Cerebellar nuclear complex (tissue), 1 donor: ENCODE results near the gene HAUS8.
A peak's percentile ranks its signal among the peaks of the same experiment; 100 is the strongest.

Experiments
- DNase-seq, 2 experiments: peaks; one replicate each; lab custom pipeline; 2025; lab: John Stamatoyannopoulos, UW

Gene HAUS8

DNA sequence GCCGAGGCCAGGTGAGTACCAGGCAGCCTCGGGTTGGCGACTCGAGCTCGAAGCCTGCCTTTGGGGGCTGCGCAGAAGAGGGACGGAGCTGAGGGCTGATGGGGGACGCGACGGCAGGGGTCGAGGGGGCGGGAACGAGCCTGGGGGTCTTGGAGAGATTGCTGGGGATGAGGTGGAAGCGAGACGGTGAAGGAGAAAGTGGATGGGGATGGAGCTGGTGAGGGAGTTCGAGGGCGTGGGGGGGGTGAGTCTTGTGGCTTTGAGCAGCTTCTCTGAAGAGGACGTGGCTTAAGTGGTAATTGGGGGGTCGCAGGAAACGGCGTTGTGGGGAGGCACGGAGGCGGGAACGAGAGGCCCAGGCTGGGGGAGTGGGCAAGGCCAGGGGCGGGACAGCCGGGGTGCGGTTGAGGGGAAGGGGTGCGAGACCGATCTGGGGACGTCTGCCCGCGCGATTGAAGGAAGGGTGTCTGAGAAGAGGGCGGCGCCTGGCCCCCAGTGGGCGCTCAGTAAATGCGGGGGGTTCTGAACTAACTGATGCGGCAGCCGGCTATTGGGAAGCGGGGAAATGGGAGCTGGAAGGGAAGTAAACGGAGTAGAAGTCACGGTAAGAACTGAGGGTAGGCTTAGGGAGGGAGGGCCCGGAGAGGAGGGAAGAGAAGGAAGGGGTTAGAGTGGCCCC lies 751 bp upstream of the HAUS8 start:
- DNase-seq, result peak in 1 of 2 experiments; percentile 2

DNA sequence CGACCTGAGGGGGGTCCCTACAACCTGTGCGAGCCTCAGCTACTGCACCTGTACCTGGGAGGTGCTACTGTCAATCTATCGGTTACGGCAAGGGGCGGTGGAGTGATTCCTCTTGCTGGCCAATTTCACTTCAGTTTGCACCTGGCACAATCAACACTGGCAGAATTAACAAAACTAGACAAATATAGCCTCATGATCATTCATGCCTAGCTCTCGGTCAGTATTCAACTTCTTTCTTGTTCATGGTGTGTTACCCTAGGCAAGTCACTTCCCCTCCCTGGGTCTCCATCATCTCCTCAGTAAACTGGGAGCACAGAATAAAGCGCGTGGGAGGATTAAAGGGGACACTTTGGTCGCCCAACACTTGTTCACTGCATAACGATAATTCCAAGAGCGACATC lies 618 bp downstream of the HAUS8 start:
- no peak for DNase-seq

DNA sequence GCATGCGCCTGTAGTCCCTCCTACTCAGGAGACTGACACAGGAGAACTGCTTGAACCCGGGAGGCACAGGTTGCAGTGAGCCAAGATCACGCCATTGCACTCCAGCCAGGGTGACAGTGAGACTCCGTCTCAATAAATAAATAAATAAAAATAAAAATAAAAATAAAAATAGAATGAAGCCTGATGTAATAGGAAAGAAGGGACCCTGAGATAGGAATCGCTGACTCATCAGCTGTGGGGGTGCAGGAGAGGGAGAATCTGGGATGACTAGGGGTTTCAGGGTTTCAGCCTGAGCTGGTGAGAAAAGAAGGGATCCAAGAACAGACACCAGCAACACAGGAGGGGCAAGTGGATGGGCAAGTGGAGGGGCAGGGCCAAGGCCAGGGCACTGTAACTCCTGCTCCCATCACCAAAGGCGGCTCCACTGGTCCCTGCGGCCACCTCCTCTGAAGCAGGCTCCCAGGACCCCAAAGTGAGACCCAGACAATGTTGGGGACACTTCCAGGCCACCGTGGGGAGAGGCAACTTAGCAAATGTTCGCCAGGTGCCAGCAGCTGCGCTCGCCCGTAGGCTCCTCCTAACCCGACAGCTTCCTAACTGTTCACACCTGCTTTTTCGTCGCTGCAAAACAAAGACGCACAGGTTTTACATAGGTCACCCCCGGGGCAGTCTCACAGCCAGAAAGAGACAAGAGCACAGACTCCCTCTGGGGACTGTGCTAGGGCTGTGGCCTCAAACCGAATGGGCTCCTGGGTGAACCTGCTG lies 1.2 kb downstream of the HAUS8 start:
- DNase-seq, result no peak

DNA sequence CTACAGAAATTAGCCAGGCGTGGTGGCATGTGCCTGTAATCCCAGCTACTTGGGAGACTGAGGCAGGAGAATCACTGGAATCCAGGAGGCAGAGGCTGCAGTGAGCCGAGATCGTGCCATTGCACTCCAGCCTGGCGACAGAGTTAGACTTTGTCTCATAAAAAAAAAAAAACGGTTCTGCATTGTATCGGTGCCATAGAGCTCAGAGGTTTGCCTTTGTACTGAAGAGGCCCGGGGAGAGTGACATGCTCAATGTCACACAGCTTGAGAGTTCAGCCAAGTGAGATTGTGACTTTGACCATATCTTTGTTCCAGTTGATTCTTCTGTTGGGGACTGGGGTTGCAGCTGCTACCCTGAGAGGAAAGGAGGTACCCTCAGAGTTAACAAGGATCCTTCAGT lies 4.3 kb downstream of the HAUS8 start:
- DNase-seq, result no peak

DNA sequence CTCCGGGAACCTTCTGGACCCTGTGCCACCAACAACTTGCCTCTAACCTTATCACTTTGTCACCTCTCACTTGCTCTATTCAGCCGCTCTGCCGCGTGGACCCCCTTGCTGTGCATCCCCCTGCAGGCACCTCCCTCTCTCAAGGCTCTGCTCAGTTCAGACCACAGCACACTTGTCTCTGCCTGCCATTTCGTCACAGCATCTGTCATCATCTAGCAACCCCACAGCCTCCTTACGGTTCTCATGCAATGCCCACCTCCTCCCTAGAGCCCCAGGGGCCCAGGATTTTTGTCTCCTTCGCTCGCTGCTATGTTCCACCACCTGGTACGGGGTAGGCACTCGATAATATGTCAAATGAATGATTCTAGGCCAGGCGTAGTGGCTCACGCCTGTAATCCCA lies 4.8 kb downstream of the HAUS8 start:
- DNase-seq, result no peak

DNA sequence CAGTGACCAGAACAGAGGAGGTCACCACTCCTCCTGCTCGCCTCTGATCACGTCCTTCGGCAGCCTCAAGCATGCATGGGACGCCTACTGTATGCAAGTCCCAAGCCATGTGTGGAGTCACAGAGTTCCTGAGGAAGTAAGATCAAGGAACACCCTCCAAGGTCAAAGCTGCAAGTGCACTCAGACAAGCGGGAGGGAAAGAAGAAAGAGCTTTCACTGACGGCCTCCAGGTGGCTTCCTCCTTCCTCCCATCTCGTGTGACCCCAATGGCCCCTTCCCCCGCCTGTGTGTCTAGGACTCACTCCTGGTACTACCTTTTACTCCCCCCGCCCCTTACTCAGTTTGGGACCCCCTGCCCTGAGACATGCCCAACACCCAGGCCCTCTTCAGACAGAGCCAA lies 6.1 kb downstream of the HAUS8 start:
- DNase-seq, result no peak

DNA sequence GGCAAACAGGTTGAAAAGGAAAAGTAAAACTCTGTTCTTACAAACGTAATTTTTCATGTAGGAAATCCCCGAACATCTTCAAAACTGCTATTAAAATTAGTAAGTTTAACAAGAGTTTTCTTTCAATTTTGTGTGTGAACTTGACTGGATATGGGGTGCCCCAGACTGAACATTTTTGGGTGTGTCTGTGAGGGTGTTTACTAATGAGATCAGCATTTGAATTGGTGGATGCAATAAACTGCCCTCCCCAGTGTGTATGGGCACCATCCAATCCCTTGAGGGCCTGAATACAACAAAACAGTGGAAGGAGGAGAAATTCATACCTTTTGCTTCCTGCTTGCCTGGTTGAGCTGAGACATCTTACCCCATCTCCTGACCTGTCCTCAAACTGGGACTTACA lies 11.8 kb downstream of the HAUS8 start:
- no peak for DNase-seq

DNA sequence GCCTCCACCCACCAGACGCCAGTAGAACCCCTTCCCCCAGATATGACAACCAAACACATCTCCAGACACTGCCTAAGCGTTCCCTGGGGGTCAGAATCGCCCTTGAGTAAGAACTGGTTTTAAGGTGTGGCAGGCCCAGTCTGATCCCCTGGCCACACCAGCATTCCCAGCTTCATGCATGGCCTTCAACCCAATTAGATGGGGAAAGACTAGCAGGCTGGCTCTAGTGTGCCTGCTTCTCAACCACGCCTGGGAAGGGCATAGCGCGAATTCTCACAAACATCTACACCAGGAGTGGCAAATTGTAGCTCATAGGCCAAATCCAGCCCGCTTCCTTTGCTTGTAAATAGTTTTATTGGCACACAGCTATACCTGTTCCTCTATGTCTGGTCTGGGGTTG lies 13.6 kb downstream of the HAUS8 start:
- DNase-seq, result no peak

DNA sequence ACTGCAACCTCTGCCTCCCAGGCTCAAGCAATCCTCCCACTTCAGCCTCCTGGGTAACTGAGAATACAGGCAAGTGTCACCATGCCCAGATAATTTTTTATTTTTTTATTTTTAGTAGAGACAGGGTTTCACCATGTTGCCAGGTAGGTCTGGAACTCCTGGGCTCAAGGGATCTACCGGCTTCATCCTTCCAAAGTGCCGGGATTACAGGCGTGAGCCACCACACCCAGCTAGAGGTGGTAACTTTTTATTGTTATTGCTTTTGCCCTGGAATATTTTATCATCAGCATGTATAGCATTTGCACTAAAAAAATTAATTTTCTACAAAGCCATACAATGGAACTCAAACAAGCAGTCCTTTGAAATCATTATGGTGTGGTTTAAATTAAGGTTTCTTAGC lies 14.0 kb downstream of the HAUS8 start:
- no peak for DNase-seq

DNA sequence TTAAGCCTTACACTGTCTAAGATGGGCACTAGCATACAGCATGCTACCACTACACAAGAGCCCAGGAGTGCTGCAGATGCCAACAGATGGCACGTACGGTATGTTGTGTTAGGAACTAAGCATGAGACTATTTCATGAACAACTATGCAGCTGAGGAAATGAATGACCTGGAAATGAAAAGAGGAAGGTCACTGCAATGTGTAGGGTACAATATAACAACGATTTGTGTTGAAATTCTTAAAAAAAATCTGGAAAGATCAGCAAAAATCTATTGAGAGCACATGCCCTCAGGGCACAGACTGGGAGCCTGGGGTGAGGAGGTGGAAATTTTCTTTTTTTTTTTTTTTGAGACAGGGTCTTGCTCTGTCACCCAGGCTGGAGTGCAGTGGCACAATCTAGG lies 14.4 kb downstream of the HAUS8 start:
- no peak for DNase-seq

DNA sequence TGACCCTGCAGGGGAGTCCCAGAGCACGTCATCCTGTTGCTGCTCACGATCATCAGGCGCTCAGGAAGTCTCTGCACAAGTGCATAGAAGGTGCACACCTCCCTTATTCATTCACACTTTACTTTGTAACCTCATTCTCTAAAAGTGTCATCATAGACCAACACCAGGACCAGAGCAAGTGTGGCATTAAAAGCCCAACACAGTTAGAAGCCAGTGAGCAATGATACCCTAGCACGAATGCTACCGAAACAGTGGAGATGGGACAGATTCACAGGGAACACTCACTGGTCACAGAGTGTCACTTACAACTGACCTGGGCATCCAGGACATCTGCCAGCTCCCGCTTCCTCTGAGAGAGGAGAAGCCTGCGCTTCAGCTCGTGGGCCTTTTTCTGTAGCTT lies 17.0 kb downstream of the HAUS8 start:
- no peak for DNase-seq

DNA sequence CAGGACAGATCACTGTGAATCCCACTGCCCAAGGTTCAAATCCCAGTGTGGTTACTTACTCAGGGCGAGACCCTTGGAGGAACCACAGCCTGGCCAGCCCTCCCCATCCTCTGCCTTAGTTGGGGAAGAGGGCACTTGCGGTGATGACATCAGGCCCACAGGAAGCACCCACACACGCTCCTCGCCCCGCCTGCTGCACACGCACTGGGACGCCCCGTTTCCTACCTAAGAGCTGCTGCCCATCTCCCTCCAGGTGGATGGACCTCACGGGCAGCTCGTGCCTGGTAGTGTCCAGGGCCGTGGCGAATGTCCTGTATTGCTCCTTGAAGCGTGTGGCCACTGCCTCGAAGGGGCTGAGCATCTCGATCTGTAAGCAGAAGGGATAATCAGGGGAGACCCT lies 19.6 kb downstream of the HAUS8 start:
- no peak for DNase-seq

DNA sequence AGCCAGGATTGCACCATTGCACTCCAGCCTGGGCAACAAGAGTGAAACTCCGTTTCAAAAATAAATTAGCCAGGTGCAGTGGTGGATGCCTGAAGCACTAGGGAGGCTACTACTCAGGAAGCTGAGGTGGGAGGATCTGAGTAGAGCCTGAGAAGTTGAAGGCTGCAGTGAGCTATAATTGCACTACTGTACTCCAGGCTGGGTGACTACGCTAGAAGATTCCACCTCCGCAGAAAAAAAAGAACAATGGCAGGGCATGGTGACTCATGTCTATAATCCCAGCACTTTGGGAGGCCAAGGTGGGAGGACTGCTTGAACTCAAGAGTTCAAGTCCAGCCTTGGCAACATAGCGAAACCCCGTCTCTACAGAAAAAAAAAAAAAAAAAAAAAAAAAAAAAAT lies 20.5 kb downstream of the HAUS8 start:
- DNase-seq, result no peak

DNA sequence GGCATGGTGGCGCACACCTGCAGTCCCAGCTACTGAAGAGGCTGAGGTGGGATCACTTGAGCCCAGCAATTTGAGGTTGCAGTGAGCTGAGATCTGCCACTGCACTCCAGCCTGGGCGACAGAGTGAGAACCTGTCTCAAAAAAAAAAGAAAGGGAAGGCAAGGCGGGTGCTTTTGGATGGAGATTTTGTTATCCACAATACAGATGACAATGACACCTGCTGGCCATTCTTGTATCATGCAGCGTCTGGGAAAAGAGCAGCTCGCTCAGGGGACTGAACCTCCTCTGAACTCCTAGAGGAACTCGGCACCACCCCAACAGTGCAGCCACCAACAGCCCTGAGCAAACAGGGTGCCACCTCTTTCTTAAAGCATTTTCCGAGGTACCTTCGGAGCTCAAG lies 22.8 kb downstream of the HAUS8 start:
- DNase-seq, result peak in 1 of 2 experiments; percentile 0

DNA sequence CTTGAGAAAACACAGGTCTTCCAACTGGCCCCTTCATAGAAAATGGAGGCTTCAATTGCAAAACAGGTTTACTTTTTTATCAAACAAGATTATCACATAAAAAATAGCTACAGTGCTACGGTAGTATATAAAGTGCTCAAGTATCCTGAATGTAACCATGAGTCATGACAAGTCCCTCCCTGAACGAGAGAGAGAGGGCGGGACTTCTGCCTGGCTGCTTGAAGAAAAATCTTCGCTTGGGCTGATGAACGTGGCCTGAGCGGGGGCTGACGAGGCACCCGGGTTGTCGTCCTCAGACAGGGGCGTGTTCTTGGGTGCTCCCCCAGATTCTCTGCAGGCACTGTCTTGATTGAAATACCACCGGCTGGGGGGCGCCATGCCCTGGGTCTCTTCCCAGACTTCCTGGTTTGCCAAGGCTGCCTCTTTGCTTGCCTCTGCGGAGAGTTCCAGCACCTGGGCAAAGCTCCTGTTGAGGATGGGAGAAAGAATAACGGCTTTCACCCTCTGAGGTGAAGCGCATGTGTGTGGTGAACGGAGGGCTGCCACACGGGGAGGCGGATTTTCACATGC lies 25.5 kb downstream of the HAUS8 start:
- no peak for DNase-seq

DNA sequence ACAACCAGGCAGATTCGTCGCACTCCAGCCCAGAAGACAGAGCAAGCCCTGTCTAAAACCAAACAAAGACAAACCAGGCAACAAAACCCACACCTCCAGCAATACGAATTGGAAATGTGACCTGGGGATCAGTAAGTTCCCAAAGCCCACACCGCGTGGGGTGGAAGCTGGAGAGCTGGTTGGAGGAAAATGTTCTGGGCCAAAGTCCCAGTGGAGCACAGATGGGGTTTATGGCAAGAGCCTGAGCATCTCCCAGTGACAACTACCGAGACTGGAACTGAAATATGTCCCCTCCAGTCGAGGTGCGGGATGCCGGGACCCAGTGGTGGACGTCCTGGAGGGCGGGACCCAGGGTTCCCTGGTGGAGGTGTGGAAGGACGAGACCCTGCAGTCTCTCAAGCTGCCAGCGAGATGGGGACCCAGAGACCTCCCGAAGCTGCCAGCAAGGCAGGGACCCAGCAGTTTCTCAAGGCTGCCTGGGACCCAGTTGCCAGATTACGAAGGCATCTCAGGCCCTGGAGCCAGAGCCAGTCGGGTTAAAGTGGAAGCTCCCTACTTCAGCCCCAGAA lies 26.3 kb downstream of the HAUS8 start:
- DNase-seq, result no peak

DNA sequence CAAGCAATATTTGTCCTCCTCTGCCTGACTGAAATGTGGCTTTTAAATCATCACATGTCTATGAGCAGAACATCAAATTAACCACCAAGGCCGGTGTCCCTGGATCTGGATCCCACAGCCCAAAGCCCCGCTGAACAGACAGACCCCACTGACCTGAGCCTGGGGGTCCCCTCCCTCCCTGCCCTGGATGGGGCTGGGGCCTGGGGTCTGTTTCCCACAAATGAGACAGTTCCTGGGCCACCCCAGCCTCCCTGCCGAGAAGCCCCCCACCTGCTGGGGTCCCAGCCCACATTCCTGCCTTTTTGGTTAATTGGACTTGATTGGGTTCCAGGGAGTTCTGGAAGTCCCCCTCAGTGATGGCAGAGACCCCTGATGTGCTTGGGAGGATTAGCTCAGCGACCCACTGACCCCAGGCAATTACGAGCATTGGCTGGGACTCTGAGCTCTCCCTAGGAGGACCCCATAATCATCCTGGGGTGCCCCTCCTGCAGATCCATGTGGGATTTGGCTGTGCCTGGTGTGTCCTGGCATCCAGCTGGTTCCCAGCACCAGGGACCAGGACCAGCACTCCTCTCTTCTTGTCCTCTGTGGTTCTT lies 29.2 kb downstream of the HAUS8 start:
- no peak for DNase-seq

DNA sequence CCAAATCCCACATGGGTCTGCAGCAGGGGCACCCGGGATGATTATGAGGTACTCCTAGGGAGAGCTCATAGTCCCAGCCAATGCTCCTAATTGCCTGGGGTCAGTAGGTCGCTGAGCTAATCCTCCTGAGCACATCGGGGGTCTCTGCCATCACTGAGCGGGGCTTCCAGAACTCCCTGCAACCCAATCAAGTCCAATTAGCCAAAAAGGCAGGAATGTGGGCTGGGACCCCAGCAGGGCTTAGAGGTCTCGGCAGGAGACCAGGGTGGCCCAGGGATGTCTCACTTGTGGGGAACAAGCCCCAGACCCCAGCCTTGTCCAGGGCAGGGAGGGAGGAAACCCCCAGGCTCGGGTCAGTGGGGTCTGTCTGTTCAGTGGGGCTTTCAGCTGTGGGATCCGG lies 31.5 kb downstream of the HAUS8 start:
- DNase-seq, result no peak

DNA sequence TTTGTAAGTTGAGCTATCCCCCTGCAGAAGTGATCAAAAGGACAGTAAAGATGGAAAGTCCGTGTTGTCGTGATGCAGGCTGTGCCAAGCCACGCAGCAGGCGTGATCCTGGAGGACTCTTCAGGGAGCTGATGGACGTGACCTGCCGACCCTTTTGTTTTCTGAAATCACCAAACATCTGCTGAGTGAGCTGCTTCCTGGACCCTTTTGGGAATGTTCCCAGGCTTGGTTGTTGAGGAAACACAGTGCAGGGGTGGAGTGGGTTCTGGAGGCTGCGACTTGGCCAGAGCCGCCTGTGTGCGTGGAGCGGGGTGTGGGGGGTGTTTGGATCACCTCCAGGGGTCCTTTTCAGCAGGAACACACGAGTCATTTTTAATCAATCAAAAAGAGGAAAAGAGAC lies 33.3 kb downstream of the HAUS8 start:
- no peak for DNase-seq

DNA sequence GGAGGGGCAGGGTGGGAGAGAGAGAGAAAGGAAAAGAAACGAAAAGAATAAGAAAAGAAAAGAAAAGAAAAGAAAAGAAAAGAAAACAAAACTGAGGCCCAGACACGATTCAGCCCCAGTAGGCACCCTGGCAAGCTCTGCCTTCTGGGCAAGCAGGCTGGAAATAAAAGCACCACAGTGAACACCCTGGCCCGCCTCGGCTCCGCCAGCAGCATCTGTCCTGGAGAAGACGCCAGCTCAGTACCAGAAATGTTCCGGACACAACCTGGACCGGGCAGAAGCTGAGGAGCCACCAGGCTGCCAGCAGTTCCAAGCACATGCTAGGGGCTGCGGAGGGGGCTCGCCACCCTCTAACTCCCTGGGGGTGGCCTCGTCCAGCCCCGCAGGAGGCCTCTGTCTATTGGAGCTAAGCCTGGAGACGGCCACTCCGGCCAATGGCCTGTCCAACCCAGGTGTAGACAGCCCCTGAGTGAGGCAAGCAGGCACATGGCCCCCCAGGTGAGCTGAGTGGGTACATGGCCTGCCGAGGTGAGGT lies 37.2 kb downstream of the HAUS8 start:
- no peak for DNase-seq

DNA sequence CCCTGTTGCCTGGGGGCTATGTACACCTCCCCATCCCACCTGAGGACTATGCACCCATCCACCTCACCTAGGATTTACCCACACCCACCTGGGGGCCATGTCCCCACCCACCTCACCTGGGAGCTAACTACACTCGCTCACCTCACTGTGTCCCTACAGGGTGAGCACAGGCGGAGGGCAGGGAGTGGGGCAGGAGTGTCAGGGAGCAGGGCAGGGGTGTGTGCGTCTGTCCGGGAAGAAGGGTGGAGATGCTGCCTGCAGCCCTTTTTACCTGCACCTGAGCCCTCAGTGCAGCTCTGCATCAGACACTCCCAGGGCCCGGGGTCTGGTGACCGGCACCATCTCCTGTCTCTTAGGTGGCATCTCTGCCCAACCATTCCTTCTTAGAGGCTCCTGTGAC lies 38.1 kb downstream of the HAUS8 start:
- no peak for DNase-seq

DNA sequence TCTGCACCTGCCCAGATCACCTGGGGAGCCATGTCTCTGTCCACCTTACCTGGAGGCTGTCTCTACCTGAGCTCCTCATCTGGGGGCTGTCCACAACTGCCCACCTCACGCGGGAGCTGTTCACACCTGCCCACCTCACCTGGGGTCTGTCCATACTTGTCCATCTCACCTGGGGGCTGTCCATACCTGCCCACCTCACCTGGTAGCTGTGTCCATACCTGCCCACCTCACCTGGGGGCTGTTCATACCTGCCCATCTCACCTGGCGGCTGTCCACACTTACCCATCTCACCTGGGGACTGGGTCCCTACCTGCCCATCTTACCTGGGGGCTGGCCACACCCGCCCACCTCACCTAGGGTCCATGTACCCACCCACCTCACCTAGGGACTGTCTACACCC lies 38.6 kb downstream of the HAUS8 start:
- no peak for DNase-seq
